Measurements from ENCODE around the gene LRP1. TPM values are rescaled to one million over a fixed set of nuclear protein-coding genes. Genes with fewer than 3 reads are reported as not detected.

Gene LRP1
- total RNA-seq, 1 donor from 2014 or later = 108 TPM

GRCh38 chr12:57250956-57251355 lies 122.7 kb downstream of the LRP1 start, which contains the start of gene STAC3:
Gene STAC3, minus strand, starts transcription at chr12:57251187. Its CDS starts 1,551 bp downstream, at chr12:57249636.
- no peak for DNase-seq
- intact Hi-C loops (cut with micrococcal nuclease) = no loop called here
- ATAC-seq = no peak

GRCh38 chr12:57254506-57255280 lies 126.4 kb downstream of the LRP1 start:
- intact Hi-C loops (cut with micrococcal nuclease) = no loop called here

GRCh38 chr12:57255916-57256315 lies 127.6 kb downstream of the LRP1 start:
- no peak for ATAC-seq
- no peak for DNase-seq

More at GRCh38 chr12:57254506-57255280, 126.4 kb downstream of the LRP1 start:
- ATAC-seq (no peak), DNase-seq (no peak)

GRCh38 chr12:57258977-57259970 lies 131.0 kb downstream of the LRP1 start:
- DNase-seq (peak; percentile 86), ATAC-seq (peak; percentile 87)
- intact Hi-C loops (cut with micrococcal nuclease) = no loop called here

More at GRCh38 chr12:57255916-57256315, 127.6 kb downstream of the LRP1 start:
- intact Hi-C loops (cut with micrococcal nuclease) = no loop called here

- ATAC-seq = no peak
- DNase-seq = no peak
- intact Hi-C loops (cut with micrococcal nuclease) = no loop called here
Observed at GRCh38 chr12:57260366-57260765, 132.1 kb downstream of the LRP1 start.

GRCh38 chr12:57261428-57261865 lies 133.2 kb downstream of the LRP1 start:
- intact Hi-C loops (cut with micrococcal nuclease) = no loop called here
- DNase-seq = no peak
- peak; percentile 57 for ATAC-seq

- intact Hi-C loops (cut with micrococcal nuclease) = no loop called here
- peak; percentile 27 for ATAC-seq
- no peak for DNase-seq
Observed at GRCh38 chr12:57262126-57262822, 134.0 kb downstream of the LRP1 start.

Small RNA genes within 50 kb of the gene (microRNA-seq; reads per million reads assigned to microRNA genes)
- not detected for gene MIR1228 (ENCODE audit: borderline number of aligned reads)

Other genes with a start within 250 kb of the LRP1 start
- gene SDR9C7, start 194.1 kb upstream of the LRP1 start, total RNA-seq = not detected
- gene RDH16, start 170.9 kb upstream of the LRP1 start, total RNA-seq = 0.12 TPM
- 3.4 TPM for gene ZBTB39, start 121.9 kb upstream of the LRP1 start, total RNA-seq
- not detected for gene TAC3, start 112.0 kb upstream of the LRP1 start, total RNA-seq
- gene MYO1A, start 78.4 kb upstream of the LRP1 start, total RNA-seq = not detected
- gene NEMP1, start 49.7 kb upstream of the LRP1 start, total RNA-seq = 3.7 TPM
- gene NAB2, start 39.4 kb upstream of the LRP1 start, total RNA-seq = 10.9 TPM
- 46.1 TPM for gene STAT6, start 17.1 kb upstream of the LRP1 start, total RNA-seq
- not detected for gene LRP1-AS, start 19.1 kb downstream of the LRP1 start, total RNA-seq
- 1.8 TPM for gene NXPH4, start 88.3 kb downstream of the LRP1 start, total RNA-seq
- gene SHMT2, start 101.2 kb downstream of the LRP1 start, total RNA-seq = 33.4 TPM
- gene STAC3, start 122.7 kb downstream of the LRP1 start, total RNA-seq = 1.4 TPM